ENCODE measurements around the gene WDR3.

DNA sequence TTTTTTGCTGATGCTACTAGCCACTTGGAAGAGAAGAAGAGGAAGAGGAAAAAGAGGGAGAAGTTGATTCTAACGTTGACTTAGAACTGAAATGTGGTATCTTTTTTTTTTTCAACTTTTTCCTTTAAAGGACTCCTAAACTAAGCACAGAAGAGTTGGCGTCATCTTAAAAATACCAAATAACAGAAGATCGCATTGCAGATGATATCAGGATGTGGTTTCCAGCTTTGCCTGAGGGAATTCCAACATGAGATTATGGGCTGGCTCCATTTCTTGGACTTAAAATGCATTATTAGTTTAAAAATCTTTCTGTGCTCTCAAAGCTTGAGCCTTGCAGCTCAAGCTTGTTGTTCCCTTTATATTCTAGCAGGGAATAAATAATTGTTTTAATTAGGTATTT is 29.8 kb downstream of the WDR3 start:
- TF ChIP-seq, protein P1, sequence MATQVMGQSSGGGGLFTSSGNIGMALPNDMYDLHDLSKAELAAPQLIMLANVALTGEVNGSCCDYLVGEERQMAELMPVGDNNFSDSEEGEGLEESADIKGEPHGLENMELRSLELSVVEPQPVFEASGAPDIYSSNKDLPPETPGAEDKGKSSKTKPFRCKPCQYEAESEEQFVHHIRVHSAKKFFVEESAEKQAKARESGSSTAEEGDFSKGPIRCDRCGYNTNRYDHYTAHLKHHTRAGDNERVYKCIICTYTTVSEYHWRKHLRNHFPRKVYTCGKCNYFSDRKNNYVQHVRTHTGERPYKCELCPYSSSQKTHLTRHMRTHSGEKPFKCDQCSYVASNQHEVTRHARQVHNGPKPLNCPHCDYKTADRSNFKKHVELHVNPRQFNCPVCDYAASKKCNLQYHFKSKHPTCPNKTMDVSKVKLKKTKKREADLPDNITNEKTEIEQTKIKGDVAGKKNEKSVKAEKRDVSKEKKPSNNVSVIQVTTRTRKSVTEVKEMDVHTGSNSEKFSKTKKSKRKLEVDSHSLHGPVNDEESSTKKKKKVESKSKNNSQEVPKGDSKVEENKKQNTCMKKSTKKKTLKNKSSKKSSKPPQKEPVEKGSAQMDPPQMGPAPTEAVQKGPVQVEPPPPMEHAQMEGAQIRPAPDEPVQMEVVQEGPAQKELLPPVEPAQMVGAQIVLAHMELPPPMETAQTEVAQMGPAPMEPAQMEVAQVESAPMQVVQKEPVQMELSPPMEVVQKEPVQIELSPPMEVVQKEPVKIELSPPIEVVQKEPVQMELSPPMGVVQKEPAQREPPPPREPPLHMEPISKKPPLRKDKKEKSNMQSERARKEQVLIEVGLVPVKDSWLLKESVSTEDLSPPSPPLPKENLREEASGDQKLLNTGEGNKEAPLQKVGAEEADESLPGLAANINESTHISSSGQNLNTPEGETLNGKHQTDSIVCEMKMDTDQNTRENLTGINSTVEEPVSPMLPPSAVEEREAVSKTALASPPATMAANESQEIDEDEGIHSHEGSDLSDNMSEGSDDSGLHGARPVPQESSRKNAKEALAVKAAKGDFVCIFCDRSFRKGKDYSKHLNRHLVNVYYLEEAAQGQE (IDR thresholded peaks at IDR 0.05; ENCODE audit: low read depth) = no peak
- TF ChIP-seq ZBTB7A (IDR thresholded peaks at IDR 0.05; ENCODE audit: low read depth) (no peak), EGR1 (IDR thresholded peaks at IDR 0.05) (no peak), MAX (IDR thresholded peaks at IDR 0.05) (no peak), YY1 (IDR thresholded peaks at IDR 0.05; ENCODE audit: low read depth) (no peak), CREB1 (IDR thresholded peaks at IDR 0.05; ENCODE audit: low read depth) (no peak), RAD21 (IDR thresholded peaks at IDR 0.05; ENCODE audit: low read depth) (no peak), NFIC (IDR thresholded peaks at IDR 0.05) (no peak), TAF1 (IDR thresholded peaks at IDR 0.05; ENCODE audit: low read depth) (no peak), TEAD4 (IDR thresholded peaks at IDR 0.05) (no peak), FOXM1 (IDR thresholded peaks at IDR 0.05; ENCODE audit: borderline replicate concordance, low read depth) (no peak)
- TF ChIP-seq, protein P2, sequence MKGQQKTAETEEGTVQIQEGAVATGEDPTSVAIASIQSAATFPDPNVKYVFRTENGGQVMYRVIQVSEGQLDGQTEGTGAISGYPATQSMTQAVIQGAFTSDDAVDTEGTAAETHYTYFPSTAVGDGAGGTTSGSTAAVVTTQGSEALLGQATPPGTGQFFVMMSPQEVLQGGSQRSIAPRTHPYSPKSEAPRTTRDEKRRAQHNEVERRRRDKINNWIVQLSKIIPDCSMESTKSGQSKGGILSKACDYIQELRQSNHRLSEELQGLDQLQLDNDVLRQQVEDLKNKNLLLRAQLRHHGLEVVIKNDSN (IDR thresholded peaks at IDR 0.05) = no peak
